Endothelial cell of umbilical vein (primary cell): ENCODE results near the gene ARMS2.

Experiments
- CTCF ChIP-seq, 2 donors: IDR thresholded peaks; 1 replicate in 1 of 2; 2 replicates in 1 of 2; pipeline ENCODE4 v1.5.1; 2011; ENCODE audit warnings: low read length in 2 of 2, mild to moderate bottlenecking in 2 of 2, moderate library complexity in 2 of 2, control low read depth in 1 of 2, inconsistent platforms in 1 of 2, low read depth in 1 of 2; ENCODE audit not compliant: insufficient read depth in 1 of 2; ENCODE audit errors: extremely low read depth in 1 of 2
- EZH2 ChIP-seq: IDR thresholded peaks from 2 replicates; pipeline ENCODE4 v1.6.1; 2012; ENCODE audit warnings: borderline replicate concordance, low read depth, mild to moderate bottlenecking, moderate library complexity, low read length, inconsistent platforms; ENCODE audit not compliant: severe bottlenecking
- MYC ChIP-seq: IDR thresholded peaks from one replicate; pipeline ENCODE4 v1.6.1; 2011; ENCODE audit warnings: mild to moderate bottlenecking, low read depth, low read length
- POLR2A ChIP-seq: IDR thresholded peaks from 2 replicates; pipeline ENCODE4 v1.6.1; 2012; ENCODE audit warnings: low read depth, mild to moderate bottlenecking, control low read depth, low read length
- POLR2AphosphoS5 ChIP-seq: IDR thresholded peaks from 2 replicates; pipeline ENCODE4 v1.6.1; 2012; ENCODE audit warnings: low read depth, mild to moderate bottlenecking, control low read depth, low read length, moderate library complexity; ENCODE audit not compliant: insufficient read depth

- TF ChIP-seq CTCF (IDR thresholded peaks at IDR 0.05; ENCODE audit: extremely low read depth in 1 of 2, insufficient read depth in 1 of 2, low read depth in 1 of 2, low read length in 2 of 2) (no peak), POLR2AphosphoS5 (no peak), POLR2A (no peak), EZH2 (no peak), MYC (no peak)
Observed at GRCh38 chr10:122463466-122464249, 9.2 kb downstream of the ARMS2 start.
